GM12878 (cell line): ENCODE results near the gene KIAA0825. TPM values are rescaled to one million over a fixed set of nuclear protein-coding genes. Genes with fewer than 3 reads are reported as not detected.

Experiments
- ATAC-seq: fragments of 200-7000 bp; cut with Tn5 transposase; 3 replicates; pipeline ENCODE4 v1.9.1; 2020; ENCODE audit warnings: mild to moderate bottlenecking, moderate library complexity
- BruUV-seq: library from RNA; stranded (reverse); fragments of 400-500 nt; replicated peaks from 2 replicates; lab custom pipeline; 2021; lab: Mats Ljungman, UMichigan
- CTCF ChIA-PET: fragments of 300-600 bp; sonication (Branson Sonifier 250); formaldehyde crosslinking; extraction: SDS; loops from one replicate; lab custom pipeline; 2021; ENCODE audit warnings: inconsistent platforms; lab: Yijun Ruan, JAX
- POLR2A ChIA-PET: fragments of 350-600 bp; formaldehyde crosslinking; extraction: SDS; loops from one replicate; lab custom pipeline; 2021; ENCODE audit warnings: inconsistent platforms; lab: Charles Lee
- RAD21 ChIA-PET: fragments of 300-600 bp; sonication (Branson Sonifier 250); formaldehyde crosslinking; loops from one replicate; lab custom pipeline; 2023; ENCODE audit warnings: antibody characterized with exemption; ENCODE audit not compliant: unreplicated experiment; lab: Charles Lee
- SMC1A ChIA-PET: fragments of 300-600 bp; sonication (Branson Sonifier 250); formaldehyde crosslinking; loops from one replicate; lab custom pipeline; 2023; ENCODE audit not compliant: unreplicated experiment, uncharacterized antibody; lab: Charles Lee
- DNase-seq: peaks from one replicate; pipeline ENCODE4 v3.0.0-alpha.2; 2011; ENCODE audit warnings: low read depth, low spot score
- FAIRE-seq: peaks from 3 replicates; lab custom pipeline; 2011; peaks lifted over from hg19 to GRCh38; lab: Jason Lieb, UNC
- H2AFZ ChIP-seq: 2 replicates; pipeline ENCODE4 v1.6.0; 2011; ENCODE audit warnings: low read depth, low read length, control low read depth; ENCODE audit not compliant: control insufficient read depth
- H3K27ac ChIP-seq: 2 replicates; pipeline ENCODE4 v1.5.1; 2011; ENCODE audit warnings: control low read depth; ENCODE audit not compliant: control insufficient read depth, insufficient read depth
- H3K27me3 ChIP-seq, 2 experiments: replicated peaks in 1 of 2; 2 replicates each; pipeline versions ENCODE4 v1.6.0 to v1.6.1; 2011; ENCODE audit warnings: low read length in 1 of 2; ENCODE audit not compliant: control insufficient read depth in 2 of 2, insufficient read depth in 2 of 2
- H3K36me3 ChIP-seq, 2 experiments: 2 replicates each; pipeline ENCODE4 v1.5.1; 2011; ENCODE audit warnings: low read length in 1 of 2; ENCODE audit not compliant: control insufficient read depth in 2 of 2, insufficient read depth in 2 of 2
- H3K4me1 ChIP-seq: 2 replicates; pipeline ENCODE4 v1.6.1; 2011; ENCODE audit warnings: mild to moderate bottlenecking, low read length, moderate library complexity, mixed read lengths; ENCODE audit not compliant: control insufficient read depth, insufficient read depth
- H3K4me2 ChIP-seq: 2 replicates; pipeline ENCODE4 v1.6.0; 2011; ENCODE audit warnings: control low read depth; ENCODE audit not compliant: control insufficient read depth, insufficient read depth
- H3K4me3 ChIP-seq: fragments of 200-600 bp; sonication (generic); 2 replicates; pipeline ENCODE4 v1.5.1; 2016
- H3K79me2 ChIP-seq: 2 replicates; pipeline ENCODE4 v1.6.0; 2011; ENCODE audit warnings: low read length; ENCODE audit not compliant: control insufficient read depth, insufficient read depth
- H3K9ac ChIP-seq: 2 replicates; pipeline ENCODE4 v1.8.0; 2011; ENCODE audit warnings: low read length, control low read depth, mixed read lengths; ENCODE audit not compliant: control insufficient read depth, insufficient read depth
- H3K9me3 ChIP-seq: replicated peaks from 3 replicates; pipeline ENCODE4 v1.5.1; 2011; ENCODE audit warnings: mild to moderate bottlenecking, low read length; ENCODE audit not compliant: control insufficient read depth, insufficient read depth
- H4K20me1 ChIP-seq: 2 replicates; pipeline ENCODE4 v1.6.0; 2011; ENCODE audit not compliant: control insufficient read depth, insufficient read depth
- JUND ChIP-seq: IDR thresholded peaks from 2 replicates; pipeline ENCODE4 v1.6.1; 2012; ENCODE audit warnings: low read depth, mild to moderate bottlenecking, low read length, improper control_type of control experiment, moderate library complexity
- MTA2 ChIP-seq: fragments of 450-650 bp; IDR thresholded peaks from 2 replicates; pipeline ENCODE4 v1.6.1; 2016; ENCODE audit warnings: low read depth, mild to moderate bottlenecking, moderate library complexity
- RCOR1 ChIP-seq: conservative IDR thresholded peaks from 2 replicates; pipeline ENCODE4 v1.6.1; 2012; ENCODE audit warnings: low read depth, low read length, improper control_type of control experiment
- SIX5 ChIP-seq: IDR thresholded peaks from 2 replicates; pipeline ENCODE4 v1.6.1; 2011; ENCODE audit warnings: mild to moderate bottlenecking, low read depth, low read length, moderate library complexity; ENCODE audit not compliant: severe bottlenecking
- SMAD1 ChIP-seq: fragments of 450-650 bp; IDR thresholded peaks from 2 replicates; pipeline ENCODE4 v1.6.1; 2018; ENCODE audit warnings: mild to moderate bottlenecking, low read depth; ENCODE audit not compliant: partially characterized antibody
- WGBS: methylation state at CpG from one replicate; pipeline ENCODE4 v1.1.6; 2016; ENCODE audit warnings: low lambda C conversion rate; ENCODE audit not compliant: insufficient replicate concordance, insufficient coverage; ENCODE audit errors: missing lambda C conversion rate; 5-methylcytosine and 5-hydroxymethylcytosine counted together
- in situ Hi-C: fragments of 300-500 bp; cut with MboI; formaldehyde crosslinking; loops from 9 replicates; pipeline ENCODE4 v1.14.3; 2018; ENCODE audit warnings: mixed read lengths
- intact Hi-C: fragments of 100-400 bp; cut with micrococcal nuclease; formaldehyde crosslinking; loops from one replicate; pipeline ENCODE4 v1.14.2; 2022; ENCODE audit not compliant: unreplicated experiment
- polyA plus RNA-seq, 11 experiments: library from polyadenylated mRNA; depleted of rRNA in 4 of 11; unstranded in 6 of 11; stranded (reverse) in 5 of 11; fragments of >200 nt; fragmentation: Nextera tagmentation in 4 of 11; fragmentation: Illumina TruSeq in 1 of 11; extraction: Ambion mirVana in 4 of 11; extraction: Trizol in 1 of 11; gene quantifications; 1 replicate in 1 of 11; 2 replicates in 10 of 11; pipeline versions ENCODE4 v1.2.1 to v1.2.3, GENCODE V29; 2011 to 2016; ENCODE audit warnings: inconsistent platforms in 2 of 11, missing spikeins in 2 of 11, low read depth in 1 of 11
- total RNA-seq, 4 experiments: library from RNA; depleted of rRNA in 3 of 4; stranded (reverse); fragments of >200 nt in 3 of 4; fragmentation: Illumina TruSeq in 1 of 4; extraction: Trizol in 1 of 4; gene quantifications; 2 replicates each; pipeline versions ENCODE4 v1.2.1 to v1.2.3, GENCODE V29; 2013 to 2021
- TF ChIP-seq, protein P1 (sequence below): IDR thresholded peaks from 2 replicates; pipeline ENCODE4 v1.6.1; 2012; ENCODE audit warnings: low read depth, low read length, improper control_type of control experiment

The KIAA0825 gene
- total and polyA plus RNA-seq, 10 of the 15 experiments (the other 5 are each of a cell fraction or from before 2014, with no cell fraction given): 0.55 to 1.9 (median 1.5) TPM

DNA sequence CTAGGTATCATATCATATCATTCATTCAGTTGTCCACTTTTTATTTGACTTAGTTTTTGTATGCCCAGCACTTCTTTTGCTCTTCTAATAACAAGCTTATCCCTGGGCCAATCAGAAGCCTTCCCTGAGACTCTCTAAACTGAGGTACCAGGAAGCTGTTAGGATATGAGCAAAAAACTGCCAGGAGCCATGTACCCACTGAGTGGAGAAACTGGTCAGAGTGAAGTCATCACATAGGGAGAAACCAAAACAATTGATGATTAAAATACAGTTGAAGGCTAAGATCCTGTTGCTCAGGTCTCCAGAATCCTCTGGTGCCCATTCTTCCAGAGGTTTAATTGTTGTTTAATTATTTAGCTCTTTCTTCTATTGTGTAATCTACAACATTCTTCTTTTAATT lies 120.2 kb downstream of the KIAA0825 start:
- POLR2A ChIA-PET: no interaction called here
- in situ Hi-C loops: no loop called here

DNA sequence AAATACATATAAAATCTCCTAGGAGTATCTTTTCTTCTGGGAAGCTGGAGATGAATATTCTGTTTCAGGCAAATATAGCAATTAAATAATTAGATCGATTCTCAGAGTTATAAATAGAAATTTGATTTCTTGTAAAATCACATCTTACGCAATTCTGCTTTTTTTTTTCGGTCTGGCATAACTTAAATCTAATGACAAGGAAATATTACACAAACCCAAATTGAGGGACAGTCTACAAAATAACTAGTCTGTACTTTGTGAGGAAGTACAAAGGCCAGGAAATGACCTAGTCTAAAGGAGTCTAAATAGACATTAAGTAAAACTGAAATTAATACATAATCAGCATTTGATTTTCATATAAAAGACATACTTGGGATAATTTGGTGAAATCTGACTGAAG lies 133.3 kb downstream of the KIAA0825 start:
- no peak overlapping the region for H3K4me2 ChIP-seq
- no peak for FAIRE-seq
- no peak overlapping the region for H3K27ac ChIP-seq
- SMC1A ChIA-PET: interaction anchor here (0.7 kb wide), 1 partner anchor 371 kb away, joined by 3 read pairs; no protein-coding TSS in a partner anchor
- H3K4me3 ChIP-seq: no peak overlapping the region
- CTCF ChIA-PET: interaction anchor here (0.8 kb wide), 1 partner anchor 84 kb away, joined by 4 read pairs; no protein-coding TSS in a partner anchor
- H3K27me3 ChIP-seq: no peaks in the 10 kb centered on the region
- DNase-seq: no peak
- no peak for ATAC-seq
- in situ Hi-C loops (no loop called here), intact Hi-C loops (no loop called here)
- H3K79me2 ChIP-seq: no peaks in the 10 kb centered on the region
- no peak overlapping the region for H2AFZ ChIP-seq
- no peaks in the 10 kb centered on the region for H3K9me3 ChIP-seq
- no peak overlapping the region for H3K9ac ChIP-seq
- TF ChIP-seq, protein P1, sequence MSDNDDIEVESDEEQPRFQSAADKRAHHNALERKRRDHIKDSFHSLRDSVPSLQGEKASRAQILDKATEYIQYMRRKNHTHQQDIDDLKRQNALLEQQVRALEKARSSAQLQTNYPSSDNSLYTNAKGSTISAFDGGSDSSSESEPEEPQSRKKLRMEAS: no peak
- TF ChIP-seq JUND: no peak
- TF ChIP-seq SMAD1: no peak
- TF ChIP-seq MTA2: no peak
- no peaks in the 10 kb centered on the region for H4K20me1 ChIP-seq
- WGBS: 59% methylated on average over 3 of the region's 3 CpGs
- BruUV-seq: no TSS peak
- H3K36me3 ChIP-seq: no peaks in the 10 kb centered on the region
- POLR2A ChIA-PET: no interaction called here
- RAD21 ChIA-PET: no interaction called here
- H3K4me1 ChIP-seq: no peaks in the 10 kb centered on the region

More for the DNA sequence above, 120.2 kb downstream of the KIAA0825 start:
- ChIA-PET SMC1A (no interaction called here), CTCF (interaction anchor here (0.9 to 1.5 kb wide), 4 partner anchors 16 to 601 kb away, joined by 3 to 4 read pairs (median 4); no protein-coding TSS in a partner anchor), RAD21 (no interaction called here)
- no peaks in the 10 kb centered on the region for H3K4me1 ChIP-seq
- intact Hi-C loops: no loop called here
- H3K9me3 ChIP-seq: no peaks in the 10 kb centered on the region; the same call in 2 of the 3 replicates
- H3K27me3 ChIP-seq: no peaks in the 10 kb centered on the region
- no peak overlapping the region for H2AFZ ChIP-seq
- H3K4me3 ChIP-seq: no peak overlapping the region
- H3K4me2 ChIP-seq: no peak overlapping the region
- H3K79me2 ChIP-seq: no peaks in the 10 kb centered on the region
- H3K9ac ChIP-seq: no peak overlapping the region
- FAIRE-seq (no peak), DNase-seq (no peak), ATAC-seq (no peak)
- no peak for TF ChIP-seq RCOR1
- TF ChIP-seq SIX5: no peak
- H3K27ac ChIP-seq: no peak overlapping the region
- H3K36me3 ChIP-seq: no peaks in the 10 kb centered on the region
- no TSS peak for BruUV-seq
- H4K20me1 ChIP-seq: no peaks in the 10 kb centered on the region
